Mesangial cell (primary cell): Measurements from ENCODE around the gene FN3K. TPM values are rescaled to one million over a fixed set of nuclear protein-coding genes. Genes with fewer than 3 reads are reported as not detected.

ENCODE experiments used
- total RNA-seq: library from RNA; depleted of rRNA; stranded (reverse); fragments of >200 nt; gene quantifications from 2 replicates; pipeline ENCODE4 v1.2.3, GENCODE V29; 2015

The FN3K gene
- 1.6 and 7.7 TPM in 2 replicates for total RNA-seq

DNA sequence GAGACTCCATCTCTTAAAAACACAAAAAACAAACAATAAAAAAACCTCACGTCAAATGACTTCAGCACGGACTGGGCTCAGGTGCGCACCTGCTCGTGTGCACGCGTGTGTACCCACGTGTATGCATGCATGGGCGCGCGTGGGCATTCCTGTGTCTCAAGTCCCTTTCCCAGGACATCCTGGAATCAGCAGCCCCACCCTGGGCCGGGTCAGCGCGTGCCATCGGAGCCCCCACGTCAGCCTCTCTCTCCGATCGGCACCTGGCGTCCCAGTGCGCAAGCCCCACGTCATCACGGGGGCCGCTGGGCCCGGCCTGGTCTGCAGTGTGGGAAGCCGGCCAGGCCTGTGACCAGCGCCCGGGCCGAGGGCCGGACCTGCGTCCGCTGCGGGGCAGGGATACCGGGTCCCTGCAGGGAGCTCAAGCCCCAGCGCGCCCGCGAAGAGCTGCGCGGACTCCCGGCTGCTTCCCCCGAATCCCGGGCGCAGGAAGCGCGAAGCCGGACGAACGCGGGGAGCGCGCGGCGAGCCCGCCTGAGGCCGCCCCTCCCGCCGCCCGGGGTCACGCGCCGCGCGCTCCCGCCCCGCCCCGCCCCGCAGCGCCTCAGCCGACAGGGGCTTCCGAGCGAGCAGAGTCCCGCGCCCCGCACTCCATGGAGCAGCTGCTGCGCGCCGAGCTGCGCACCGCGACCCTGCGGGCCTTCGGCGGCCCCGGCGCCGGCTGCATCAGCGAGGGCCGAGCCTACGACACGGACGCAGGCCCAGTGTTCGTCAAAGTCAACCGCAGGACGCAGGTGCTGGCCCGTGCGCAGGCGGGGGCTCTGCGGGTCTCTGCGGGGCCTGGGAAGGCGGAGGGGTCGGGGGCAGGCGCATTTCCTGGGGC is at the start of gene FN3K:
FN3K (plus strand) TSS at position 629 of the 880 bp plus-strand sequence; CDS start at position 651, 22 bp downstream.

DNA sequence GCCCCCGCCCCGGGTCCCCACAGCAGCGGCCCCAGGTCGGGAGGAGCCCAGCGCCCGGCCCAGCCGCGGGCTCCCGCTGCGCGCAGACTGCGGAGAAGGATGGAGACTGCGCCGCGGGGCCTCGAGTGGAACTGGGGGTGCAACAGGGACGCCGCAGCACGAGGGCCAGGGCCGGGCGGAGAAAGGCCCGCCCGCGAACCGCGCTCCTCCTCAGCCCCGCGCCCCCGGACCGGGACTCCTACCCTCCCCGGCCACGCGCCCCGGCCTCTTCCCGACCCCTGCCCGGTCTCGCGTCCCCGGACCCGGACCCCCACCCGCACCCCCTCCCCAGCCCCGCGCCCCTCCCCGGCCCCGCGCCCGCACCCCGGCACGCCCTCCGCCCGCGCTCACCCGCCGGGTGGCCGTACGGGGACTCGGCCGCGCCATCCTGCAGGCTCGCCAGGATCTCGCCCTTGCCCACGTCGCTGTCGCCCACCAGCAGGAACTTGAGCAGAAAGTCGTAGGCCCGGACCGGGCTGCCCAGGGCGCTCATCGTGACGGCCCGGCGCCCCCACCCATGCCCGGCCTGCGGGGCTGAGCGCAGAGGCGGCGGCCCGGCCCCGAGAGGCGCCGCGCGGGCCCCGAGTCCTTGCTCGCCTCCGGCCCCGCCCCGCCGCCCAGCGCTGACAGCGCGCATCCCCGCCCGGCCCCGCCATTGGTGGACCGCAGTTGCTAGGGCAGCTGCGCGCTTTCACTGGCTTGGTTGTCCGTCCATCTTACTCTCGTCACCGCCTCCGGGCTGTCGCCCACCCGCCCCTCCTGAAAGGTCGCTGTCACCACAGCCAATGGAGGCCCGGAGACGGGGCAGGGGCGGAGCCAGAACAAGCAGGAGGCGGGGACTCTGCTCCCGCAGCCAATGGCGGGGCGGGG is 37.1 kb upstream of the FN3K start, which contains the start of gene RAB40B:
RAB40B (minus strand) TSS at position 634 of the 909 bp plus-strand sequence; CDS start at position 532, 102 bp downstream.

DNA sequence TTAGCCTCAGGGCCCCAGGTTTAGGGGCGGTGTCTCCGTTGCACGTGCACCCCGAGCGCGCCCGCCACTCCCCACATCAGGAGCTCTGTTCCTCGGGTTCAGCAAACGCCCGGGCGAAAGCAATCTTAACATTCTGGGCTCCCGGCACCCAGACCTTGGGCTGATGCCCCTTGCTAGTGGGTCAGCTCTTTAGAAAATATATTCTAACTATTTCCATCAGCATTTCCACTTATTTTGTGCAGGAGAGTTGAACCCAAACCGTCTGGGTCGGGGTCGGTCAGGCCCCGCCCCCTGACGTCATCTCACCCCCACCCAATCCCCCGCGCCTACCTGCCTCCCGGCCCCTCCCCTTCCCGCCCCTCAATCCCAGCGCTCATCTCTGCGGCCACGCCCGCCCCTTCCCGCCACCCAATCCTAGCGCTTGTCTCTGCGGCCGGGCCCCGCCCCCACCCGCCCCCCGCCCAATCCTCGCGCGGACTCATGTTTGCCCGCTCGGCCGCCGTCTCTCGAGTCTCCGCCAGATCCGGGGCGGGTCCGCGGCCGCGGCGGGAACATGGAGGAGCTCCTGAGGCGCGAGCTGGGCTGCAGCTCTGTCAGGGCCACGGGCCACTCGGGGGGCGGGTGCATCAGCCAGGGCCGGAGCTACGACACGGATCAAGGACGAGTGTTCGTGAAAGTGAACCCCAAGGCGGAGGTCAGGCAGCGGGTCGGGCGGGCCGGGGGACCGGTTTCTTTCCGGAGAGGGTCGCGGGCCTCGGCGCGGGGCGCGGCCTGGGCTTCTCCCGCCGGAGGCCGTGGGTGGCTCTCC is 19.0 kb upstream of the FN3K start, which contains the start of gene FN3KRP:
FN3KRP (plus strand) TSS at position 504 of the 808 bp plus-strand sequence; CDS start at position 554, 50 bp downstream.

DNA sequence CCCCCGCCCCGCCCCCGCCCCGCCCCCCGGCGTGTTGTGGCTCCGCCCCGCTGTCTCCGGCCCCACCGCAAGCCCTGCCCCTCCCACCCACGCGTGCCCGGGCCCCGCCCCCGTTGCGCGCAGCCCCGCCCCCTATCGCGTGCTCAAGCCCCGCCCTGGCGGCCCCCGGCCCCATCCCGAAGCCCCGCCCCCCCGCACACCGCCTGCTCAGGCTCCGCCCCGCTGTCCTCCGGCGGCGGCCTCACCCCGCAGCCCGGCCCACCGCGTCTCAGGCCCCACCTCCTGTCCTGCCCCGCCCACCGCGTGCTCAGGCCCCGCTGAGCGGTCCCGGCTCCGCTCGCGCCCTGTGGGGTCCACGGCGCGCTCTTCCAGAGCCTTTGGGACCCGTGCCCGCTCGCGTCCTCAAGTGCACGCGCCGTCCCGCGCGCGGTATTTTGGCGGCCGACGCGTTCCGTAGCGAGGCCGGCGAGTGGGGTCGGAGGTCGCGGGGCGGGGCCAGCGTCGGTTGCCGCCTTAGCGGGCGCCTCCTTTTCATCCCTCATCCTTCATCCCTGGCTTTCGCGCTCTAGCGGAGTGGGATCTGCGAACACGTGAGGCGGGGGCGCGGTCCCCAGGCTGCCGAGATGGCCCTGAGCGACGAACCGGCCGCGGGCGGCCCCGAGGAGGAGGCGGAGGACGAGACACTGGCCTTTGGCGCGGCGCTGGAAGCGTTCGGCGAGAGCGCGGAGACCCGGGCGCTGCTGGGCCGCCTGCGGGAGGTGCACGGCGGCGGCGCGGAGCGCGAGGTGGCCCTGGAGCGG is 16.4 kb downstream of the FN3K start, which contains the start of gene TBCD:
TBCD (plus strand) TSS at position 495 of the 800 bp plus-strand sequence; CDS start at position 624, 129 bp downstream.

Other genes starting within 250 kb of the FN3K start
- 44.2 and 48.2 TPM in 2 replicates for gene FOXK2, start 215.9 kb upstream of the FN3K start, total RNA-seq
- 71.7 and 72.5 TPM in 2 replicates for gene WDR45B, start 87.2 kb upstream of the FN3K start, total RNA-seq
- gene RAB40B, start 36.9 kb upstream of the FN3K start, total RNA-seq: 4.2 and 10.6 TPM in 2 replicates
- gene FN3KRP, start 18.9 kb upstream of the FN3K start, total RNA-seq: 18.3 and 28.0 TPM in 2 replicates
- gene TBCD, start 16.4 kb downstream of the FN3K start, total RNA-seq: 56.7 and 67.9 TPM in 2 replicates
- gene ZNF750, start 104.4 kb downstream of the FN3K start, total RNA-seq: not detected in 2 replicates